Chondrocyte (in vitro differentiated cells): ENCODE data around the gene F13B. TPM values are rescaled to one million over a fixed set of nuclear protein-coding genes. Genes with fewer than 3 reads are reported as not detected.
A peak's percentile ranks its signal among the peaks of the same experiment; 100 is the strongest.
"Not testable (repeated sequence)": the region's sequence is repeated elsewhere in the genome, so short reads cannot be mapped to it uniquely, and the experiment has no call there.

Experiments used
- DNase-seq: peaks from one replicate; pipeline ENCODE4 v3.0.0; 2021; ENCODE audit warnings: mixed read lengths, low spot score
- H3K27ac Mint-ChIP-seq: one replicate; pipeline ENCODE4 v1.8.0; 2021; ENCODE audit warnings: mild to moderate bottlenecking, moderate library complexity, mixed read lengths; ENCODE audit not compliant: unreplicated experiment
- H3K27me3 Mint-ChIP-seq: 2 replicates; pipeline ENCODE4 v1.8.0; 2021; ENCODE audit warnings: low read depth, mixed read lengths
- H3K36me3 Mint-ChIP-seq: 2 replicates; pipeline ENCODE4 v1.8.0; 2021; ENCODE audit warnings: low read depth, mixed read lengths
- H3K4me1 Mint-ChIP-seq: 2 replicates; pipeline ENCODE4 v1.8.0; 2021; ENCODE audit warnings: low read depth, mild to moderate bottlenecking, mixed read lengths
- H3K4me3 Mint-ChIP-seq: one replicate; pipeline ENCODE4 v1.8.0; 2021; ENCODE audit warnings: mild to moderate bottlenecking, moderate library complexity, mixed read lengths; ENCODE audit not compliant: unreplicated experiment
- H3K9me3 Mint-ChIP-seq: 2 replicates; pipeline ENCODE4 v1.8.0; 2021; ENCODE audit warnings: low read depth, mixed read lengths
- total RNA-seq: library from RNA; stranded (reverse); gene quantifications from 3 replicates; pipeline ENCODE4 v1.2.1, GENCODE V29; 2021
- TF ChIP-seq, protein P1 (sequence below): fragments of 200-600 bp; sonication (generic); IDR thresholded peaks from 2 replicates; pipeline ENCODE4 v1.5.0; 2021; ENCODE audit warnings: antibody characterized with exemption, mild to moderate bottlenecking, moderate library complexity

F13B gene
- total RNA-seq, 1 donor from 2014 or later: not detected

DNA sequence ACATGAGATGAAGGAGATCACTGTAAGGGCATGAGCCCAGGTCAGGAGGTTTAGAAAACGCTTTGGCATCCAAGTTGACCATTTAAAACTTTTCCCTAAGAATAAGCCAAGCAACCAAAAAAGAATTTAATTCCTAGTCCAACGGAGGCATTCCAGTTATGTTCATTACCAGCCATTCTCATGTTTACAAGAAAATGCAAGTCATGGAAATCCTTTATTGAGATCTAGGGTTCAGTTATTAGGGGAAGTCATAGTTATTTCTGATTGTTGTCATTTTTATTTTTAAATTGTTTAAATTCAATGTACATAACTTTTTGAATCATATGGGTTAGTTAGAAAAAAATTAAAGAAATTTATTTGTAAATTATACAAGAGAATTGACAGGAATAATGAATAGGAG, 65.2 kb downstream of the F13B start:
- no peak for DNase-seq
- Mint-ChIP-seq H3K27me3 (peaks cover 1% of the 10 kb centered on the region), H3K4me3 (no peak overlapping the region), H3K9me3 (no peaks in the 10 kb centered on the region), H3K4me1 (peaks cover 6% of the 10 kb centered on the region), H3K36me3 (no peaks in the 10 kb centered on the region), H3K27ac (no peak overlapping the region)
- TF ChIP-seq, protein P1, sequence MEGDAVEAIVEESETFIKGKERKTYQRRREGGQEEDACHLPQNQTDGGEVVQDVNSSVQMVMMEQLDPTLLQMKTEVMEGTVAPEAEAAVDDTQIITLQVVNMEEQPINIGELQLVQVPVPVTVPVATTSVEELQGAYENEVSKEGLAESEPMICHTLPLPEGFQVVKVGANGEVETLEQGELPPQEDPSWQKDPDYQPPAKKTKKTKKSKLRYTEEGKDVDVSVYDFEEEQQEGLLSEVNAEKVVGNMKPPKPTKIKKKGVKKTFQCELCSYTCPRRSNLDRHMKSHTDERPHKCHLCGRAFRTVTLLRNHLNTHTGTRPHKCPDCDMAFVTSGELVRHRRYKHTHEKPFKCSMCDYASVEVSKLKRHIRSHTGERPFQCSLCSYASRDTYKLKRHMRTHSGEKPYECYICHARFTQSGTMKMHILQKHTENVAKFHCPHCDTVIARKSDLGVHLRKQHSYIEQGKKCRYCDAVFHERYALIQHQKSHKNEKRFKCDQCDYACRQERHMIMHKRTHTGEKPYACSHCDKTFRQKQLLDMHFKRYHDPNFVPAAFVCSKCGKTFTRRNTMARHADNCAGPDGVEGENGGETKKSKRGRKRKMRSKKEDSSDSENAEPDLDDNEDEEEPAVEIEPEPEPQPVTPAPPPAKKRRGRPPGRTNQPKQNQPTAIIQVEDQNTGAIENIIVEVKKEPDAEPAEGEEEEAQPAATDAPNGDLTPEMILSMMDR: no peak

DNA sequence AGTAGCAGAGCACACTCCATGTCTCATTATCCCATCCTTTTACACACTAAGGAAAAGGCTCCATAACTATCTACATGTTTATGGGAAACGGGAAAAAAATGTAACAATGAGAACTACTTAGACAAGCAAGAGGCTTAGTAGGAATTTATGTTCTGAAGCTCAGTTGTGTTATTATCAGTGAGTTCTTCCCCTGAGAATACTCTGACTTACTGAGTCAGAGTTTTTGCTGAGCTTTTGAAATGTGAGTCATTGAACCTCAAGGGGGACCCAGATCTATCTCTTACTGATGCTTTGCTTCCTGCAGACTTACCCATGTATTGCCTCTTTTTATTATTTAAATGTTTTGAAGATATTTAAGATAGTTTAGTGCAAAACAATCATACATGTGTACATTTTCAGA, 69.6 kb downstream of the F13B start:
- no peaks in the 10 kb centered on the region for H3K36me3 Mint-ChIP-seq
- no peak overlapping the region for H3K27ac Mint-ChIP-seq
- no peaks in the 10 kb centered on the region for H3K27me3 Mint-ChIP-seq
- DNase-seq: no peak
- no peaks in the 10 kb centered on the region for H3K9me3 Mint-ChIP-seq
- TF ChIP-seq, protein P1: peak; percentile 28
- peaks cover 6% of the 10 kb centered on the region for H3K4me1 Mint-ChIP-seq
- no peak overlapping the region for H3K4me3 Mint-ChIP-seq

DNA sequence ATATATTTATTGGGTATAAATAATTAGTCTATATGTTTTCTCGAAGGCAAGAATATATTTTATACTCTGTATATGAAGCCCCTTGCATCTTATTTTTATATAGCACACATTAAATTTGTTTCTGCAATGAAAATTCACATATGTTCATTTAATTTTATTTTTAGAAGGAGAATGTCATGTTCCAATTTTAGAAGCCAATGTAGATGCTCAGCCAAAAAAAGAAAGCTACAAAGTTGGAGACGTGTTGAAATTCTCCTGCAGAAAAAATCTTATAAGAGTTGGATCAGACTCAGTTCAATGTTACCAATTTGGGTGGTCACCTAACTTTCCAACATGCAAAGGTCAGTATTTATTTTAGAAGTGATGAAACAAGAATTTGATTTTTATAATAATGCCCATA, 73.1 kb downstream of the F13B start:
- Mint-ChIP-seq H3K4me3 (no peak overlapping the region), H3K27ac (no peak overlapping the region), H3K36me3 (no peaks in the 10 kb centered on the region), H3K9me3 (peaks cover 5% of the 10 kb centered on the region), H3K27me3 (peaks cover 14% of the 10 kb centered on the region), H3K4me1 (peaks cover 8% of the 10 kb centered on the region)
- TF ChIP-seq, protein P1: no peak
- no peak for DNase-seq

DNA sequence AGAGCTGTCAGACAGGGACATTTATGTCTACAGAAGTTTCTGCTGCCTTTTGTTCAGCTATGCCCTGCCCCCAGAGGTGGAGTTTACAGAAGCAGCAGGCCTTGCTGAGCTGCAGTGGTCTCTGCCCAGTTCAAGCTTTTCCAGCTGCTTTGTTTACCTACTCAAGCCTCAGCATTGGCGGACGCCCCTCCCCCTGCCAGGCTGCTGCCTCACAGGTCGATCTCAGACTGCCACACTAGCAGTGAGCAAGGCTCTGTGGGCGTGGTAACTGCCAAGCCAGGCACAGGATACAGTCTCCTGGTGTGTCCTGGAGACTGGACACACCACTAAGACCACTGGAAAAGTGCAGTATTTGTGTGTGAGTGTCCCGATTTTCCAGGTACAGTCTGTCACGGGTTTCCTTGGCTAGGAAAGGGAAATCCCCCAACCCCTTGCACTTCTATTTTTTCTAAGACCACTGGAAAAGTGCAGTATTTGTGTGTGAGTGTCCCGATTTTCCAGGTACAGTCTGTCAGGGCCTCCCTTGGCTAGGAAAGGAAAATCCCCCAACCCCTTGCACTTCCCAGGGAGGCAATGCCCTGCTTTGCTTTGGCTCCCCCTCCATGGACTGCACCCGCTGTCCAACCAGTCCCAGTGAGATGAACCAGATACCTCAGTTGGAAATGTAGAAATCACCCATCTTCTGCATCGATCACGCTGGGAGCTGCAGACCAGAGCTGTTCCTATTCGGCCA, 75.0 kb downstream of the F13B start:
- not testable (repeated sequence) for H3K4me1 Mint-ChIP-seq, H3K36me3 Mint-ChIP-seq, DNase-seq, H3K27ac Mint-ChIP-seq, H3K9me3 Mint-ChIP-seq, H3K4me3 Mint-ChIP-seq
- H3K27me3 Mint-ChIP-seq: peaks cover 26% of the 10 kb centered on the region

Other genes with a start within 250 kb of the F13B start
- not detected in 3 replicates for gene CFHR1, start 247.5 kb downstream of the F13B start, total RNA-seq
- not detected in 3 replicates for gene CFHR4, start 179.2 kb downstream of the F13B start, total RNA-seq
- not detected in 3 replicates for gene CFHR2, start 123.5 kb downstream of the F13B start, total RNA-seq
- gene CFHR5, start 89.7 kb downstream of the F13B start, total RNA-seq: not detected in 3 replicates
- 4.7 to 7.2 TPM (median 6.6 TPM) in 3 replicates for gene ASPM, start 79.4 kb upstream of the F13B start, total RNA-seq
- gene ZBTB41, start 134.0 kb upstream of the F13B start, total RNA-seq: 15.2 to 15.9 TPM (median 15.4 TPM) in 3 replicates
- not detected in 3 replicates for gene CRB1, start 201.0 kb upstream of the F13B start, total RNA-seq